ENCODE results near the gene PSRC1. TPM values are rescaled to one million over a fixed set of nuclear protein-coding genes. Genes with fewer than 3 reads are reported as not detected.

PSRC1 gene
- total RNA-seq = 10 to 100 TPM in 1 of 4 donors, 1 to 10 TPM in 3; 2.3 to 13.1 (median 8.7) TPM

DNA sequence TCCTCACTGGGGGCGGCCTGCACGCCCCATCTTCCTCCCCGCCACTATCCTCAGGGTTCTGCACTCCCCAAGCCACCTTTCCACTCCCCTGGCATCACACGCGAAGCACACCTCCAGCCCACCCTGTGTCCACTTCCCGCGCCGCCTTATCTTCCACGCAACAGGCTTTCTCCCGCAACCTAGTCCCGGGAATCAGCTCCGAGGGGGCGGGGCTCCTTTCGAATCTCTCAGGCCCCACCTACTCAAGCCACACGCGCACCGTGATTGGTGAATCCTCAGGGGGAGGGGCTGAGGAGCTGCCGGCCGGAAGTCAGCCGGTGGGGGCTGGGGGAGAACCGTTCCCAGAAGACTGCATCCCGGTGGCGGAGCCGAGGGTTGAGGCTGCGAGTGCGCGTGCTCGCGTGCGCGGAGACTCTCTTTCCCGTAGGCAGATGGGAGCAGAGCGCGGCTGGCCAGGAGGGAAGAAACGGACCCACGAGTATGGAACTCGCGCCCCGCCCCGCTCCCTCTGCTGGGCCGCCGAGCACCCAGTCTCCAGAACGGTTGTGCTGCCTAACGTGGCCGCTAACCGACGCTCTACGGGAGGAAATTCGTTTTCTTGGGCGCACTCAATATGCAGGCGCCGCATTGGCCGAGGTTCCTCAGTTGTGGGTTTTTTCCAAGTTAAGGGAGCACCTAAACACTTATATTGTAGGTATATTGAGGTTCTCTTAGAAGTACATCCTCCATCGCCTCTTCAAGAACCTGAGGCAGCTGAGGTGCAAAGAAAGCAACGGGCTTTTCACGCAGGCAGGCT, at the start of gene PSRC1:
Gene PSRC1, minus strand, starts transcription at position 194 of the 796 bp plus-strand sequence.
- DNase-seq = peak; percentile 65
- no peaks in the 10 kb centered on the region for H3K27me3 ChIP-seq
- H3K4me1 ChIP-seq = peaks cover 14 to 45% (median 15%) of the 10 kb centered on the region in 3 donors
- H3K4me3 ChIP-seq = peak within 1 kb of the TSS; percentile 41 to 75 (median 69)
- TF ChIP-seq, protein P1, sequence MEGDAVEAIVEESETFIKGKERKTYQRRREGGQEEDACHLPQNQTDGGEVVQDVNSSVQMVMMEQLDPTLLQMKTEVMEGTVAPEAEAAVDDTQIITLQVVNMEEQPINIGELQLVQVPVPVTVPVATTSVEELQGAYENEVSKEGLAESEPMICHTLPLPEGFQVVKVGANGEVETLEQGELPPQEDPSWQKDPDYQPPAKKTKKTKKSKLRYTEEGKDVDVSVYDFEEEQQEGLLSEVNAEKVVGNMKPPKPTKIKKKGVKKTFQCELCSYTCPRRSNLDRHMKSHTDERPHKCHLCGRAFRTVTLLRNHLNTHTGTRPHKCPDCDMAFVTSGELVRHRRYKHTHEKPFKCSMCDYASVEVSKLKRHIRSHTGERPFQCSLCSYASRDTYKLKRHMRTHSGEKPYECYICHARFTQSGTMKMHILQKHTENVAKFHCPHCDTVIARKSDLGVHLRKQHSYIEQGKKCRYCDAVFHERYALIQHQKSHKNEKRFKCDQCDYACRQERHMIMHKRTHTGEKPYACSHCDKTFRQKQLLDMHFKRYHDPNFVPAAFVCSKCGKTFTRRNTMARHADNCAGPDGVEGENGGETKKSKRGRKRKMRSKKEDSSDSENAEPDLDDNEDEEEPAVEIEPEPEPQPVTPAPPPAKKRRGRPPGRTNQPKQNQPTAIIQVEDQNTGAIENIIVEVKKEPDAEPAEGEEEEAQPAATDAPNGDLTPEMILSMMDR (IDR thresholded peaks at IDR 0.05) = peak in 5 of 6 experiments; percentile 41 to 74 (median 58)
- peak in 3 of 4 donors; percentile 29 to 77 (median 52) for TF ChIP-seq POLR2A (IDR thresholded peaks at IDR 0.05)
- intact Hi-C loops (cut with DNase I) = no loop called here
- H3K36me3 ChIP-seq = peaks cover 0 to 25% (median 0%) of the 10 kb centered on the region in 3 donors
- peak within 1 kb of the TSS; percentile 79 to 92 (median 92) for H3K27ac ChIP-seq
- 0% methylated on average over 4 of the region's 56 CpGs for WGBS, 2 donors
- no peaks in the 10 kb centered on the region for H3K9me3 ChIP-seq

GRCh38 chr1:109331113-109331512, 48.2 kb upstream of the PSRC1 start:
- no peak for TF ChIP-seq POLR2A (IDR thresholded peaks at IDR 0.05)
- TF ChIP-seq, protein P1 (IDR thresholded peaks at IDR 0.05) = no peak
- peaks cover 0 to 98% (median 0%) of the 10 kb centered on the region in 3 donors for H3K36me3 ChIP-seq

DNA sequence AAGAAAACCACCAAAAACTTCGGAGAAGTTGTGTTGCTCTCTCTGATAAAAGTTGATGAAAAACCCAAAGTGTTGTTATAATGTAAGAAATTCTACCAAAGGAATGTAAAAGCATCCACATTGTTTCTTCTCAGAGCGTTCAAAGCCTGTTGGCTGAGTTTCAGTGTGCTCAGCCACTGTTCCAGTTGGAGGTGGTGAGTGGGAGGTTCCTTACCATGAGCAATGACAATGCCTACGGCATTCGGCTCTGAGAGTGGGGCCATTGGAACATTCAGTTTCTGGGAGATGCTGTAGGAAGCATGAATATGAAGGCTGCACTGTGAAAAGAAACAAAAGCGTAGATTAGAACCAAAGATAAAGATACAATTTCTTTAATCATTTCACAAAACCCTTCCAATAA, 44.3 kb upstream of the PSRC1 start:
- Histone ChIP-seq H3K27ac (no peak overlapping the region), H3K4me1 (no peaks in the 10 kb centered on the region), H3K27me3 (no peaks in the 10 kb centered on the region), H3K36me3 (peaks cover 0 to 98% (median 6%) of the 10 kb centered on the region in 3 donors), H3K9me3 (peaks cover 0 to 15% (median 10%) of the 10 kb centered on the region in 3 donors), H3K4me3 (no peak overlapping the region)
- TF ChIP-seq POLR2A (IDR thresholded peaks at IDR 0.05) = no peak
- TF ChIP-seq, protein P1 (IDR thresholded peaks at IDR 0.05) = no peak
- 72 to 74% methylated on average over 5 of the region's 5 CpGs for WGBS, 2 donors
- intact Hi-C loops (cut with DNase I) = no loop called here
- DNase-seq = no peak

More at GRCh38 chr1:109331113-109331512, 48.2 kb upstream of the PSRC1 start:
- DNase-seq = no peak
- intact Hi-C loops (cut with DNase I) = no loop called here
- no peak overlapping the region for H3K4me3 ChIP-seq
- H3K27me3 ChIP-seq = no peaks in the 10 kb centered on the region
- peaks cover 0 to 23% (median 13%) of the 10 kb centered on the region in 3 donors for H3K9me3 ChIP-seq
- no peak overlapping the region for H3K27ac ChIP-seq
- no peaks in the 10 kb centered on the region for H3K4me1 ChIP-seq

GRCh38 chr1:109322974-109323373, 40.0 kb upstream of the PSRC1 start:
- Histone ChIP-seq H3K27ac (no peak overlapping the region), H3K27me3 (no peaks in the 10 kb centered on the region), H3K4me1 (no peaks in the 10 kb centered on the region), H3K9me3 (no peaks in the 10 kb centered on the region), H3K36me3 (peaks cover 0 to 100% (median 6%) of the 10 kb centered on the region in 3 donors), H3K4me3 (no peak overlapping the region)
- no peak for DNase-seq
- TF ChIP-seq, protein P1 (IDR thresholded peaks at IDR 0.05) = no peak
- no peak for TF ChIP-seq POLR2A (IDR thresholded peaks at IDR 0.05)
- intact Hi-C loops (cut with DNase I) = no loop called here
- 87 to 89% methylated on average over 6 of the region's 6 CpGs for WGBS, 2 donors

DNA sequence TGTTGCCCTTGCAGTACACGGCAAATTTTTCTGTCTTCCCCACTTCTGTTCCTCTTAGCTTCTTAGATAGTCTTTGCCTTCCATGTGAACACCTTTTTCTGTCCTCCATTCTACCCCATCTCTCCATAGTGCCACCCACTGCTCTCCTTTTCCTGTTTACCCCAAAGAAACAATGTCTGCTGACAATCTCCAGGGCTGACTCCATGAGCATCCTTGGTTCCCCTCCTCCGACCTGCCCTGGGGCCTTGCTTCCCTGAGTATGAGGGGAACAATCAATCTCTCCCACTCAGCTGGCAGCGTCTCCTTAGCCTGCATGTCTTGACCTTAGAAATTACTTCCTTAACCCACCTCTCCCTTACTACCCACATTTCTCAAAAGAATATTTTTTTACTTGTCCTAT, 36.2 kb upstream of the PSRC1 start:
- 70 to 84% methylated on average over 3 of the region's 3 CpGs for WGBS, 2 donors
- DNase-seq = no peak
- Histone ChIP-seq H3K9me3 (no peaks in the 10 kb centered on the region), H3K4me1 (no peaks in the 10 kb centered on the region), H3K27ac (no peak overlapping the region), H3K27me3 (no peaks in the 10 kb centered on the region), H3K4me3 (no peak overlapping the region), H3K36me3 (peaks cover 0 to 99% (median 16%) of the 10 kb centered on the region in 3 donors)
- intact Hi-C loops (cut with DNase I) = no loop called here
- TF ChIP-seq POLR2A (IDR thresholded peaks at IDR 0.05) = no peak
- TF ChIP-seq, protein P1 (IDR thresholded peaks at IDR 0.05) = no peak
